ENCODE results near the gene MCHR1. TPM values are rescaled to one million over a fixed set of nuclear protein-coding genes. Genes with fewer than 3 reads are reported as not detected.
A peak's percentile ranks its signal among the peaks of the same experiment; 100 is the strongest.

The MCHR1 gene
- total RNA-seq = 0.32 and 0.43 TPM in 2 replicates

- DNase-seq (ENCODE audit: low read depth) = no peak
- H3K4me3 ChIP-seq (ENCODE audit: low read depth, low read length) = peak within 1 kb of the TSS; percentile 32
- TF ChIP-seq CTCF (IDR thresholded peaks at IDR 0.05; ENCODE audit: insufficient read depth, low read depth, low read length) = no peak
Observed at GRCh38 chr22:40679249-40679963, at the start of gene MCHR1. Gene MCHR1, plus strand, starts transcription at chr22:40679484. Its CDS starts 169 bp downstream, at chr22:40679653.

- DNase-seq (ENCODE audit: low read depth) = no peak
- TF ChIP-seq CTCF (IDR thresholded peaks at IDR 0.05; ENCODE audit: insufficient read depth, low read depth, low read length) = no peak
- no peak overlapping the region for H3K4me3 ChIP-seq (ENCODE audit: low read depth, low read length)
Observed at GRCh38 chr22:40631925-40632324, 47.4 kb upstream of the MCHR1 start.

- DNase-seq (ENCODE audit: low read depth) = no peak
- TF ChIP-seq CTCF (IDR thresholded peaks at IDR 0.05; ENCODE audit: insufficient read depth, low read depth, low read length) = no peak
- no peak overlapping the region for H3K4me3 ChIP-seq (ENCODE audit: low read depth, low read length)
Observed at GRCh38 chr22:40633036-40633435, 46.2 kb upstream of the MCHR1 start.

GRCh38 chr22:40634119-40634903, 45.0 kb upstream of the MCHR1 start:
- DNase-seq (ENCODE audit: low read depth) = no peak

GRCh38 chr22:40635043-40635939, 44.0 kb upstream of the MCHR1 start:
- DNase-seq (ENCODE audit: low read depth) = peak; percentile 30
- no peak for TF ChIP-seq CTCF (IDR thresholded peaks at IDR 0.05; ENCODE audit: insufficient read depth, low read depth, low read length)
- H3K4me3 ChIP-seq (ENCODE audit: low read depth, low read length) = peak overlapping the region; percentile 88

More at GRCh38 chr22:40634119-40634903, 45.0 kb upstream of the MCHR1 start:
- peak overlapping the region; percentile 88 for H3K4me3 ChIP-seq (ENCODE audit: low read depth, low read length)
- no peak for TF ChIP-seq CTCF (IDR thresholded peaks at IDR 0.05; ENCODE audit: insufficient read depth, low read depth, low read length)

GRCh38 chr22:40635940-40636379, 43.3 kb upstream of the MCHR1 start:
- no peak for TF ChIP-seq CTCF (IDR thresholded peaks at IDR 0.05; ENCODE audit: insufficient read depth, low read depth, low read length)
- no peak for DNase-seq (ENCODE audit: low read depth)
- H3K4me3 ChIP-seq (ENCODE audit: low read depth, low read length) = peak overlapping the region; percentile 88

Measured in fibroblast of villous mesenchyme (primary cell).